GM19455 (cell line): ENCODE results near the gene FRMD4A.
"Not testable (repeated sequence)": the region's sequence is repeated elsewhere in the genome, so short reads cannot be mapped to it uniquely, and the experiment has no call there.

ENCODE experiments used
- ATAC-seq: cut with Tn5 transposase; IDR thresholded peaks from one replicate; pipeline ENCODE4 v1.9.1; 2021; ENCODE audit not compliant: unreplicated experiment

FRMD4A gene

DNA sequence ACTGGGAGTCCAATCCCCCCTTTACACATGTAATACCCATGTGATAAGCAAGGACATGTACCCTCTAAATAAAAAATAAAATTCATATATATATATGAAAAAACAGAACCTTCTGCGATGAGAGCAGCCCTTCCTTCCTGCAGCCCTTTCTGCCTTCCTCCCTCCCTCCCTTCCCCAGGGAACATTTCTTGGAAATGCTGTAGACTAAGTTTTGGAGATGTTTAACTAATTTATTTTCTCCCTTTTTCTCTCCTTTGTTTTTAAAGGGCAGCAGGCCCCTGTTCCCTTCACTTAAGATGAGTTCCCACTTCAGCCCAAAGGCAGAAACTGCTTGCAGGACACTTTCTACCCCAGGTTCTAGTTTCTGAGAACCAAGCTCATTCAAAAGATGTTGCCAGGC is 179.2 kb downstream of the FRMD4A start:
- ATAC-seq: no peak

- no peak for ATAC-seq
Measured at GRCh38 chr10:14150526-14150925, 180.2 kb downstream of the FRMD4A start.

DNA sequence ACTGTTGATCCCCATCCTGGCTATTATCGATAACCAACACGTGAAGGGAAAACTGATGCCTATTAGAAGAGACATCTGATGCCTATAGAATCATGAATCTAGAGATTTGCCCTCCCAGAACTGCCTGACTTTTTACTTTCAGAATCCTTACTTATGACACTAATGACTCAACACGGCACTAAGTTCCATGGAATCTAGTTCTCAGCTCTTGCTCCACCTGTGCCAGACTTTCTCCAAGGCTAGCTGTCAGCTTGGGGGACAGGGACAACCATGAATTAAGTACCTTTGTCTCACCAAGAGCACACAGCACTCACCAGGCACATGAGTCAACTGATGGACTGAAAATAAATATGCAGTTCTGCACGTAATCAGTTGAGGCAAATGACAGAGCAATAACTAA is 184.2 kb downstream of the FRMD4A start:
- ATAC-seq: no peak

DNA sequence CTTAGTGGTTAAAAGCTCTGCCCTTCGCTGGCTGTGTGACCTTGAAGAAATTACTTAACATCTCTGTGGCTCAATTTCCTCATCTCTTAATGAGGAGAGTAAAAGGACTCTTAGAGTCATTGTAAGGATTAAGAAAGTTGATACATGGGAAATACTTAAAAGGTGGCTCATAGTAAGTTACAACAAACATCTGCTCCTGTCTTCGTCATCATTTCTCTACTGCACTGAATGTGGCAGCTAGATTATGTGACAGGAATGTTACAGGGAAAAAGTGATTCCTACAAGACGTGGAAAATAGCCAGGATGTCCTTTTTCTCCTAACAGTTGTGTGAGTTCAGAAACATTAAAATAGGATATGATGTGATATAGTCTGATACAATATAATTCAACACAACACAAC is 184.7 kb downstream of the FRMD4A start:
- ATAC-seq: no peak

- ATAC-seq: no peak
Measured at GRCh38 chr10:14144451-14144850, 186.3 kb downstream of the FRMD4A start.

GRCh38 chr10:14142606-14143250 is 188.0 kb downstream of the FRMD4A start:
- no peak for ATAC-seq

DNA sequence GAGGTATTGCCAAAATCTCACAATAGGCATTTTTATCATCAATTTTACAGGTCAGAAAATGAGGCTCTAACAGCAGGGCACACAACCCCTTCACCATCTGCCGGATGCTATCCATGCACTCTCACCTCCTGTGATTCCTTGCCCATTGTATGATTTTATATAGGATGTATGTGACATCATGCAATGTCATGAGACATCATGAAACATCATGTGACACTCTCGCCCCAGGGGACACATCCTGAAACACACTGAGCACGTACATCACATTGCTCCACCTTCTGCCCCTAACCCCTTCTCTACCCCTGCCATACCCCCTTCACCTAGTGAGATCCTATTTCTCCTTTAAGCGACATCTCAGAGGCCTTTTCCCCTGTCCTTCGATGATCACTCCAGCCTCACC is 189.4 kb downstream of the FRMD4A start:
- no peak for ATAC-seq

GRCh38 chr10:14137391-14137790 is 193.3 kb downstream of the FRMD4A start:
- no peak for ATAC-seq

DNA sequence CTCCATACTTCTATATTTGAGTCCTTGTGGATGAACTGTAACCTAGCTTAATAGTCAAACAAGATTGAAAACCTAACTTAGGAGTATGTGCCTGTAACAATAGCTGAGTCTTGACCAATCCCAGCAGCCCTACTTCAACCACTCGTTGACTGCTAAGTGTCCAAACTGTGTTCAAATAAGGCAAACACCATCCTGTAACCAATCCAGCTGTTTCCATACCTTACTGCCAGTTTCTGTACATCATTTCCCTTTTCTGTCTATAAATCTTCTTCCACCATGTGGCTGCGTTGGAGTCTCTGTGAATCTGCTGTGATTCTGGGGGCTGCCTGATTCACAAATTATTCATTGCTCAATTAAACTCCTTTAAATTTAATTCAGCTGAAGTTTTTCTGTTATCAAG is 195.5 kb downstream of the FRMD4A start:
- not testable (repeated sequence) for ATAC-seq

DNA sequence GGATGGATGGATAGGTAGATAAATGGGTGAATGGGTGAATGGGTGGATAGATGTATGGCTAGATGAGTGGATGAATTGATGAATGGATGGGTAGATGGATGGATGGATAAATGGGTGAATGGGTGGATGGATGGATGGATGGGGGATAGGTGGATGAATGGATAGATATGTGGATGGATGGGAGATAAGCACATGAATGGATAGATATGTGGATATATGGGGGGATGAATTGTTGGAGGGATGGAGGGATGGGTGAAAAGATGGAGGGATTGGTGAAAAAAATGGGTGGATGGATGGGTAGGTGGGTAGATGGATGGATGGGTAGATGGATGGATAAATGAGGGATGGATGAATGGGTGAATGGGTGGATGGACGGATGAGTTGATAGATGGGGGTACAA is 196.4 kb downstream of the FRMD4A start:
- no peak for ATAC-seq

DNA sequence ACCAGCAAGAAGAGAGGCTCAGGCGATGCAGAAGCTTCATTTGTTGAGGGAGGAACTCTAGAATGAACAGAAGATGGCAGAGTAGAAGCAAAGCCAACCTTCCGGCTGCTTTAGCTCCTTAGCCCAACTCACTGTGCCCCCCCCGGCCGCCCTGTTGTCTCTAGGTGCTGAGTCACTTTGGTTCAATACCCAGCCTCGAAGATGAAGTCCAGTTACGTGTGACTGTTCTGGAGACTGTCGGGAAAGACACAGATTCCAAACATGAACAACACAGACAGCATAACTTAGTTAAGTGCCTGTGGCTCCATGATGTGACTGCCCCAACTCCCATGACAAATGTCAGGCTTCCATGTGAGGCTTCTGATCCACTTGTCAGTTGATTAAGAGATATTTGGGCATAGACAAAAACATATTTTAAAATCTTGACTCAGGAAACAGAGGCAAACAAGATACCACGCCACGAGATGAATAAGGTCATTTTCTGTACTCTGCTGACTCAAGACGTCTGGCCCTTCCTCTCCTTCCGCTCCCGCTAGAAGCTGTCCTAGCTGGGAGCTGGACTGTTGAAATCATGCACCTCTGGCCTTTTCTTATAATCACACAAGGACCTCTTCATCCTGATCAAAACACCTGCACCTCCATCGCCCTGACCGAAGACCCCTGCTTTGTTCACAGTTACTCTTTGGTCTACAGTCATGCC is 199.3 kb downstream of the FRMD4A start:
- no peak for ATAC-seq

GRCh38 chr10:14129770-14130169 is 201.0 kb downstream of the FRMD4A start:
- ATAC-seq: no peak

DNA sequence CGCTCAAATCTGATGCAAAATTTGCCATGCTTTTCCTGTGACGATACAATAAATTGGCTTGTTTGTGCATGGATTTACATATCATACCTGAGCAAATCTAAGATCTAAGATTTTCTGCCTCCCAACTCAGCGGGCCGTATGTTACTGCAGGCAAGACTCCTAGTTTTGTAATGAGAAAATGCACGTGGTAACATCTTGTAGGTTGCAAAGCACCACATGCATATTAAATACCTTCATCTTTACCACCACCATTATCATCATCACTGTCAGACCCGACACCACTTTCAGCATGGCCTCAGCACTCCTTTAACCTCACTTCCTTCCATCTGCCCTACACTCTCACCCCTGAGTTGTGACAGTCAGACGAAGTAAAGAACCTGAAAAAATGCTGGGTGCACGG is 202.2 kb downstream of the FRMD4A start:
- ATAC-seq: no peak

DNA sequence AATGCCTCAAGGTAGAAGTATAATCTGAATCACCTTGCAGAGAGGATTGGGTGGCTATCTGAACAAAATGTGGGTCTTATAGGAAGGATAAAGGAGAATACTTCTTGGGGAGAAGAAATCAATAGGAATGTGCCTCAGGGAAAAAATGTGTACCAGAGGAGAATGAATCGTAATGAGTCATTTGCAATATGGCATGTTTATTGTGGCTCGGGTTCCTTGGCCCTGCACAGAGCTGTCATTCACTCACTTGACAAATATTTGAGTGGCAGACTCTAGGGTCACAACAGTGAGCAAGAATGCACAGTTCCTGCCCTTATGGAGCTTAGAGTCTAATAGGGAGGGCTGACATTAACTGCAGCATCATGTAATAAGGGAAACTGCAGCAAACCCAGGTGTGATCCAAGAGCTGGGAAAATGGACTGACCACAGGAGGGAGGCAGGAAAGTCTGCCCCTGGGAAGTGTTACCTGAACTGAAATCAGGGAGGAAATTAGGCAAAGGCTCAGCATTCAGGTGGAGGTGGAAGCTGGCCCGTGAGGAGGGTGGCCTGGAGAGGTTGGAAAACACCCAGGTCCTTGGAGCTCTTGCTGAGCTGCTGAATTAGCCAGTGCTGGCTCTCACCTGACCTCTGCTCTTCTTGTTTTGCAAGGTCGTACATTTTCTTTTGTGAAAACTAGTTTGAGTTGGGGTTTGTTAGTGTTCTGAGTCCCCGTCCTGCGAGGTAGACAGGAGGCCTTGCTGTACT is 203.9 kb downstream of the FRMD4A start:
- ATAC-seq: no peak

- no peak for ATAC-seq
Measured at GRCh38 chr10:14125564-14125963, 205.2 kb downstream of the FRMD4A start.

DNA sequence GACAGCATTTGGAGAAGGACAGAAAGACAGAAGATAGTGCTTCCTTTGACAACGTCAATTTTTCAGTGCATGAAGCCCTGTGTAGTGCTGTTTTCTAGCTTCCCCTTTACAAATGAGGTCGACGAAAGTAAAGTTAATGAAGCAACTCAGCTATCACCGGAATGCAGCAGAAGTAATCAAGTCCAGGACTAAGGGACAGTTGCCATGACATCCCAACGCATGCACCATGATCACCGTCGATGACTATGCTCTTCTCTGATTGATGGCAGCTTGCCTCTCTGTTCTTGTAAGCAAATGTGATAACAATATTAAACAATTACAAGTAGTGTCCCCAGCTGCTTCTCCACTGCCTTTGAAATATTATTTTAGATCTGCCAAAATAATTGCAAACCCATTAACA is 205.8 kb downstream of the FRMD4A start:
- no peak for ATAC-seq

DNA sequence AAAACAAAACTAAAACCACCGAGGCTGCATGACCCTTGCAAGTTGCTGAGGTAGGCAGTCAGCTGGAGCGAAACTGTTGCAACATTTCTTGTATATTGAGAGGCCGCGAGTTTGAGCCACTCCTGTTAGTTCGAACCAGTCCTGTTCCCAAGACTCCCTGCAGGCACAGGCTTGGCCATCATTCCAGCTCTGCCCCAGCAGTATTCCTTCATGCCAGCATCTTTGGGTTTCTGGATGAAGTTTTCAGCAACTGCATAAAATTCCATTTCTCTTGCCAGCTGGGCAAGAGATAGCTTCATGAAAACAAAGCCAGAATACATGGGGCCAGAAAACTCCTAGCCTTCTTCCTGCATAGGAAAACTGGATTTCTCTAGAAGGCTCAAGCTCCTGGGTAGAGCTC is 207.6 kb downstream of the FRMD4A start:
- ATAC-seq: no peak

GRCh38 chr10:14120812-14121211 is 209.9 kb downstream of the FRMD4A start:
- no peak for ATAC-seq

DNA sequence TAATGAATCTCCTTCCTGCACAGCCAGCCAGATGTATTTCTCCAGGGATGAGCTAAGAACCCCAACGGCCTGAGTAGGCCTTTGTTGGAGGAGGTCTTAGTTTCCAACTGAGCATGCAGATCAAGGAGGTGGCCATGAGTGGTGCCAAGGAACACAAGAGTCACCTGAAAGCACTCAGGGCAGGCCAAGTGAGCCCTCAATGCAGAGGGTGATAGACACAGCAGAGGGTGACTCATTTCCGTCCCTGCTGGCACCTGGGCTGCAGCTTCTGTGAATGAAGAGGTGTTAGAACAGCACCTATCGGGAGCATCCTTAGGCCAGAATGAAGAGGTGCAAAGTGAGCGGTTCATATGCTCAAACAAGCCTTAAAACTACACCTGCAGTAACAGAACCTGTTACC is 211.8 kb downstream of the FRMD4A start:
- ATAC-seq: no peak

DNA sequence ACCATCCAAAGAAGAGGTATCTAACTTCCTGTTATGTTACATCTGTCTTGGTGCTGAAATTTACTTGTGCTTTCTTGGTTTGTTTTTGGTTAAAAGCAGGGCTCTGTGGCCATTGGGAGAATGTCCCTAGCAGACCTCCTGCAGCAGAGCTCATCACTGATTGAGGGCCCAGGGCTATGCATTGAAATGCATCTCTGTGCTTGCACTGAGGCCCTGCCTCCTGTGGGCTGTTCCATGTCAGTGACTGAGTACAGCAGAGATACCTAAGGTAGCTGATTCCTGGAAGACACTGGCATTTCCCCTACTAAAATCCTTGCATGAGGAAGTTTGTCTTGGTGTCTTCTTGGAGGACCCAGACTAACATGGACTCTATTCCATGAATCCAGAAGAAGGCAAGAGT is 213.9 kb downstream of the FRMD4A start:
- ATAC-seq: no peak

DNA sequence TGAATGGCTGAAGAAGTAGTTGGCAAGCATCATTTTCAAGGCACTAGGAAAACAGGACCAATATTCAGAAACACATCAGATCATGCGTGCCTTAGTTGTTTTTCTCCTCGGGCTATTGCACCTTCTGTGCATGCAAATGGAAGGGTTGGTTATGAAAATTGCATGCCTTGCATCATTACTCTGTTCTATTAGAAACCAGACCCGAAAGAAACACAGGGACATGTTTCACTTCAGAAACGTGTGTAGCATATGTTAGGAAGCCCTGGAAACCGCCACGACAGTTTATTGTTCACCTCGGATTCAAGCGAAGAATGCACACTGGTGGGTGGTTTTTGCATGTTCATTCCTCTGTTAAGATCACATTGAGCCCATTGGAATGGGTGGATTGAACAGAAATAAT is 214.7 kb downstream of the FRMD4A start:
- ATAC-seq: no peak

GRCh38 chr10:14114791-14115190 is 215.9 kb downstream of the FRMD4A start:
- no peak for ATAC-seq
